ENCODE results near the gene NR3C2. TPM values are rescaled to one million over a fixed set of nuclear protein-coding genes. Genes with fewer than 3 reads are reported as not detected.

The NR3C2 gene
- total RNA-seq, 1 experiment from 2014 or later, result 2.8 TPM

DNA sequence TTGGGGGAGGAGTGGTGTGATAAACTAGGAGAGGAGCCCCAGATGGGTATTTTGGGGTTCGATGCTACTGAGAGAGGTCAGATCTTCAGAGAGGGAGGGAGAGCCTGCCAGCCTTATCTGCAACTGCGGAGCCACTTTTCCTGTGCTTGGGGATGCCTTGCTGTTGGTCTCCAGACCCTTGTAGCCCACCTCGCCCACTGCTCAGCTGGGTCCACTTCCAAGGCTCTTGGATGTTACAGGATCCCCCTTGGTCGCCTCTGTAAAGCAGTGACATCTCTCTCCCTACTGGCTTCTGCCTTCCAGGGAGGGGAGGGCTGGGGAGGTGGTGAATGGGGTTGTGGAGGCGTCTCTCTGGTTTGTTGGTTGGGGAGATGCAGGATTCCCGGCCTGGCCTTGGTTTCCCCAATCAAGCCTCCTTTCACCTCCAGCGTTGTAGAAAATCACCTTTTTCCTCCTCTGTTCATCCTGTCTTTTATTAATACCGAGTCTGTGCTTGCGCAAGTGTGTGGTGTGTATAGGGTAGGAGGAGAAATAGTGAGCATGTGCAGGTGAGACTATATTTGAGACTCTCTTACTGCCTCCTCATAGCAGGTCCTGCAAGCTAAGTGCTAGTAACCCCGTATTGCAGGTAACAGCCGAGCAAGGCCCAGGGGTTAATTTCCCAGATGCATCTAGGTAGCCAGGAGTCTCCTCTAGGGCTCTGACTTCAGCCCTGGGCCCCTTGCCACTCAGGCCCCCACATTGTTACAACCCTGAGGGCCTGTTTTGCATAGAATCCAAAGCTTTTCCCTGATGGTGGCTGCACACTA lies 372.9 kb downstream of the NR3C2 start:
- intact Hi-C loops (cut with micrococcal nuclease), result no loop called here
- Histone ChIP-seq H3F3A (ENCODE audit: low read length, unreplicated experiment) (no peaks in the 10 kb centered on the region), H3K9ac (ENCODE audit: low read length) (no peak overlapping the region), H3K36me3 (ENCODE audit: low read depth, low read length) (no peaks in the 10 kb centered on the region; the same call in 1 of the 2 replicates), H3K9me3 (ENCODE audit: low read length) (no peaks in the 10 kb centered on the region), H3K4me3 (ENCODE audit: low read length) (no peak overlapping the region), H3K4me2 (ENCODE audit: low read length) (no peak overlapping the region), H3K9me2 (replicated peaks; ENCODE audit: low read length) (no peaks in the 10 kb centered on the region), H2AFZ (ENCODE audit: low read length) (no peak overlapping the region), H3K79me2 (ENCODE audit: low read length) (no peaks in the 10 kb centered on the region), H4K20me1 (ENCODE audit: low read length) (no peaks in the 10 kb centered on the region), H3K27ac (ENCODE audit: low read length) (no peak overlapping the region), H3K4me1 (ENCODE audit: insufficient read depth, low read length) (no peaks in the 10 kb centered on the region), H3K27me3 (ENCODE audit: low read length) (no peaks in the 10 kb centered on the region)
- TF ChIP-seq, protein P1, sequence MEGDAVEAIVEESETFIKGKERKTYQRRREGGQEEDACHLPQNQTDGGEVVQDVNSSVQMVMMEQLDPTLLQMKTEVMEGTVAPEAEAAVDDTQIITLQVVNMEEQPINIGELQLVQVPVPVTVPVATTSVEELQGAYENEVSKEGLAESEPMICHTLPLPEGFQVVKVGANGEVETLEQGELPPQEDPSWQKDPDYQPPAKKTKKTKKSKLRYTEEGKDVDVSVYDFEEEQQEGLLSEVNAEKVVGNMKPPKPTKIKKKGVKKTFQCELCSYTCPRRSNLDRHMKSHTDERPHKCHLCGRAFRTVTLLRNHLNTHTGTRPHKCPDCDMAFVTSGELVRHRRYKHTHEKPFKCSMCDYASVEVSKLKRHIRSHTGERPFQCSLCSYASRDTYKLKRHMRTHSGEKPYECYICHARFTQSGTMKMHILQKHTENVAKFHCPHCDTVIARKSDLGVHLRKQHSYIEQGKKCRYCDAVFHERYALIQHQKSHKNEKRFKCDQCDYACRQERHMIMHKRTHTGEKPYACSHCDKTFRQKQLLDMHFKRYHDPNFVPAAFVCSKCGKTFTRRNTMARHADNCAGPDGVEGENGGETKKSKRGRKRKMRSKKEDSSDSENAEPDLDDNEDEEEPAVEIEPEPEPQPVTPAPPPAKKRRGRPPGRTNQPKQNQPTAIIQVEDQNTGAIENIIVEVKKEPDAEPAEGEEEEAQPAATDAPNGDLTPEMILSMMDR (conservative IDR thresholded peaks at IDR 0.05; ENCODE audit: low read depth, low read length), result no peak
- TF ChIP-seq EZH2phosphoT487 (IDR thresholded peaks at IDR 0.05; ENCODE audit: borderline replicate concordance, low read length), result no peak
- TF ChIP-seq EZH2 (IDR thresholded peaks at IDR 0.05; ENCODE audit: low read length, unreplicated experiment), result no peak
- CTCF ChIA-PET, result no interaction called here
- no peak for DNase-seq
- ATAC-seq, result no peak
- POLR2A ChIA-PET (ENCODE audit: unreplicated experiment), result no interaction called here
- BruUV-seq (replicated peaks), result no TSS peak

DNA sequence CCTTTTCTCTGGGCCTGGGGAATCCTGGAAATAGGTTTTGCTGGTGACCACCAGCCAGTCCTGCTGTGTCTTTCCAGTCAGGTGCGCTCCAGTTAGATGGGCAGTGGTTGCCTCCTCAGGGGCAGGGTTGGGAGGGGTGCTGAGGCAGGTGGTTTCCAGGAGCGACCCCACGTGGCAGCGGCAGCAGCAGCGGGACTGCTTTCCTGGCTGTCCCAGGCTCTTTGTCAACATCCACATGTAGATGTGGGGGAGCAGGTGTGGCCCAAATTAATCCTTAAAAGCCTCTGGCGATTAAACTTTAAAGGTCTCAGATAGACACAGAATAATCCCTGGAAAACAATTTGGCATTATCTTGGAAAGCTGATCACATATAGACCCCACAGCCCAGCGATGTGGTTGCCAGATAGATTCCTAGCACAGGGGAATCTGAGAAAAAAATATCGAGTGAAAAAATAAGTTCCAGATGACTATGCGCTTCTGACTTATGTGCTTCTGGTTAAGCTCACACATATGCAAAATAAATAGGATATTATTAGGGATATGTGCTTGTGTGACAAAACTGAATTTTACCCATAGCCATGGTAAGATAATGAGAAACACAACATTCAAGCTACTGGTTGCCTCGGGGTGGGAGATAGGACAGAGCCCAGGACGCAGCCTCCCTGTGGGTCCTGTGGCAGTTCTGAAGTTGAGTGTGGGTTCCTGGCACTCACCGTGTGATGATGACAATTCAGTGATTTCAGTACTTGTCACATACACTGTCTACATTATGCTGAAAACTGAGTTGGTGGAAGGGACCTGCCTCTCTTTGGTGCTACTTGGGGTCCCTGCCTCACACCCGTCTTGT lies 373.9 kb downstream of the NR3C2 start:
- BruUV-seq (replicated peaks), result no TSS peak
- Histone ChIP-seq H3K36me3 (ENCODE audit: low read depth, low read length) (no peaks in the 10 kb centered on the region), H3K27ac (ENCODE audit: low read length) (no peak overlapping the region), H3K4me3 (ENCODE audit: low read length) (no peak overlapping the region), H3F3A (ENCODE audit: low read length, unreplicated experiment) (no peaks in the 10 kb centered on the region), H3K4me2 (ENCODE audit: low read length) (no peak overlapping the region), H3K79me2 (ENCODE audit: low read length) (no peaks in the 10 kb centered on the region), H3K9ac (ENCODE audit: low read length) (no peak overlapping the region), H4K20me1 (ENCODE audit: low read length) (no peaks in the 10 kb centered on the region), H3K9me2 (replicated peaks; ENCODE audit: low read length) (no peaks in the 10 kb centered on the region), H3K9me3 (ENCODE audit: low read length) (no peaks in the 10 kb centered on the region), H3K27me3 (ENCODE audit: low read length) (no peaks in the 10 kb centered on the region), H2AFZ (ENCODE audit: low read length) (no peak overlapping the region), H3K4me1 (ENCODE audit: insufficient read depth, low read length) (no peaks in the 10 kb centered on the region)
- CTCF ChIA-PET, result no interaction called here
- TF ChIP-seq EZH2phosphoT487 (IDR thresholded peaks at IDR 0.05; ENCODE audit: borderline replicate concordance, low read length) (no peak), EZH2 (IDR thresholded peaks at IDR 0.05; ENCODE audit: low read length, unreplicated experiment) (no peak)
- TF ChIP-seq, protein P1 (conservative IDR thresholded peaks at IDR 0.05; ENCODE audit: low read depth, low read length), result no peak
- intact Hi-C loops (cut with micrococcal nuclease), result no loop called here
- POLR2A ChIA-PET (ENCODE audit: unreplicated experiment), result no interaction called here
- DNase-seq (no peak), ATAC-seq (no peak)
